Esophagus muscularis mucosa (tissue), 4 donors: ENCODE results near the gene MPHOSPH8. TPM values are rescaled to one million over a fixed set of nuclear protein-coding genes. Genes with fewer than 3 reads are reported as not detected.
"Not testable (repeated sequence)": the region's sequence is repeated elsewhere in the genome, so short reads cannot be mapped to it uniquely, and the experiment has no call there.

Source experiments
- DNase-seq: peaks from one replicate; pipeline ENCODE4 v3.0.0-alpha.2; 2017; ENCODE audit errors: extremely low spot score
- H3K27ac ChIP-seq, 4 donors: fragments of 200-600 bp; sonication (generic); replicated peaks in 1 of 4; 1 replicate in 3 of 4; 2 replicates in 1 of 4; pipeline ENCODE4 v1.5.1; 2016 to 2019; ENCODE audit warnings: mild to moderate bottlenecking in 1 of 4
- H3K27me3 ChIP-seq, 4 donors: fragments of 200-600 bp; sonication (generic); one replicate each; pipeline versions ENCODE4 v1.5.1 to v1.6.0; 2016 to 2019
- H3K36me3 ChIP-seq, 4 donors: fragments of 200-600 bp; sonication (generic); one replicate each; pipeline ENCODE4 v1.5.1; 2016 to 2019
- H3K4me1 ChIP-seq, 4 donors: fragments of 200-600 bp; sonication (generic); one replicate each; pipeline ENCODE4 v1.5.1; 2016 to 2019
- H3K4me3 ChIP-seq, 4 donors: fragments of 200-600 bp; sonication (generic); 1 replicate in 2 of 4; 2 replicates in 2 of 4; pipeline ENCODE4 v1.5.1; 2016 to 2019; ENCODE audit warnings: mild to moderate bottlenecking in 4 of 4, moderate library complexity in 1 of 4
- H3K9me3 ChIP-seq, 4 donors: fragments of 200-600 bp; sonication (generic); 1 replicate in 3 of 4; 2 replicates in 1 of 4; pipeline ENCODE4 v1.5.1; 2016 to 2019
- CTCF ChIP-seq, 3 experiments: fragments of 200-600 bp in 2 of 3; fragments of 450-650 bp in 1 of 3; sonication (generic) in 2 of 3; IDR thresholded peaks; one replicate each; pipeline ENCODE4 v1.5.1; 2017 to 2019; ENCODE audit warnings: antibody characterized with exemption in 3 of 3, mild to moderate bottlenecking in 2 of 3, moderate library complexity in 1 of 3
- EP300 ChIP-seq: sonication (generic); formaldehyde crosslinking; IDR thresholded peaks from one replicate; pipeline ENCODE4 v1.6.1; 2017; ENCODE audit warnings: antibody characterized with exemption
- POLR2A ChIP-seq: fragments of 450-650 bp; IDR thresholded peaks from one replicate; pipeline ENCODE4 v1.6.1; 2017; ENCODE audit warnings: antibody characterized with exemption, moderate library complexity, mild to moderate bottlenecking, low read depth
- POLR2AphosphoS5 ChIP-seq, 2 donors: sonication (generic); formaldehyde crosslinking; IDR thresholded peaks; one replicate each; pipeline ENCODE4 v1.6.1; 2017; ENCODE audit warnings: antibody characterized with exemption in 2 of 2
- WGBS: methylation state at CpG from one replicate; pipeline ENCODE4 v1.1.5; 2018; 5-methylcytosine and 5-hydroxymethylcytosine counted together
- intact Hi-C: fragments of 100-400 bp; cut with DNase I; formaldehyde crosslinking; loops from one replicate; pipeline ENCODE4 v1.15.1; 2023
- total RNA-seq, 4 donors: library from RNA; depleted of rRNA; stranded (reverse); fragments of >200 nt; gene quantifications; one replicate each; pipeline versions ENCODE4 v1.1.0 to v1.2.1, GENCODE V29; 2016

The MPHOSPH8 gene
- total RNA-seq, 4 donors from 2014 or later: 34.1 to 40.3 (median 39.0) TPM

- Histone ChIP-seq H3K27ac (no peak overlapping the region), H3K4me1 (no peaks in the 10 kb centered on the region), H3K9me3 (no peaks in the 10 kb centered on the region), H3K4me3 (no peak overlapping the region), H3K36me3 (no peaks in the 10 kb centered on the region), H3K27me3 (no peaks in the 10 kb centered on the region)
- WGBS: 95% methylated on average over 2 of the region's 2 CpGs
- no peak for DNase-seq
- intact Hi-C loops: no loop called here
- no peak for TF ChIP-seq POLR2A
- TF ChIP-seq POLR2AphosphoS5 (IDR thresholded peaks at IDR 0.05): no peak
- no peak for TF ChIP-seq CTCF (IDR thresholded peaks at IDR 0.05)
- TF ChIP-seq EP300: no peak
These were observed 9.2 kb upstream of the MPHOSPH8 start for GRCh38 chr13:19624265-19624664.

DNA sequence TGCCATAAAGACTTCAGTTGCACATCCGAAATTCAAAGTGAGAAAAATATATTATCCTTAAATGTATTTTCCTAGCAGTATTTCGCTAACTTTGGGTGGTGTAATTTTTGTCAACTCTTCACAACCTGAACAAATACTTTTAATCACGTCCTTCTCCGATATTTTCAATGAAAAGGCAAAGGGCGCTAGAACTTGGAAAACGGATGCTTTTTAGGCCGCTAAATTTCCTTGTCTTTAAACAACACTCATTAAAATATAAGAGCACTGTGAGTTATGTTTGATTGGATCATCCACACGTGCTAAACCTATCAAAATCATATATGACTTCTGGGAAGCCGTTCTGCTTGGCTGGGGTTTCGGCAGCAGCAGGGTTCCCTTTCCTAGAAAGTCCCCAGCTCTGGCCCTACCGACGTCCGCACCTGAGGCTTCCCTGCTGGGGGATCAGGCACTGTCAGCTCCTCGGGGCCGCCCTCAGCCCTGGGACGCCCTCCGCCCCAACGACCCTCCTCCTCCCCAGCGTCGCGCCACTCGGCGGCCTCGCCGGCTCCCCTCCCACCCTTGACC lies 462 bp upstream of the MPHOSPH8 start:
- no peak for DNase-seq
- Histone ChIP-seq H3K4me3 (peak overlapping the region; percentile 73 to 91 (median 84)), H3K9me3 (no peaks in the 10 kb centered on the region), H3K36me3 (peaks cover 0 to 4% (median 0%) of the 10 kb centered on the region in 4 donors), H3K27me3 (no peaks in the 10 kb centered on the region), H3K4me1 (peaks cover 33 to 37% (median 35%) of the 10 kb centered on the region in 4 donors), H3K27ac (peak overlapping the region; percentile 92 to 96 (median 94))
- WGBS: 31% methylated on average over 11 of the region's 25 CpGs
- TF ChIP-seq EP300 (no peak), POLR2A (no peak), POLR2AphosphoS5 (IDR thresholded peaks at IDR 0.05) (no peak), CTCF (IDR thresholded peaks at IDR 0.05) (no peak)
- intact Hi-C loops: loop anchor here (5.0 to 10.0 kb wide), 2 partner anchors 232 to 324 kb away; partner anchors contain the start of genes ZMYM2 and ZMYM5

GRCh38 chr13:19634256-19634740 lies 839 bp downstream of the MPHOSPH8 start:
- Histone ChIP-seq H3K36me3 (peaks cover 0 to 4% (median 0%) of the 10 kb centered on the region in 4 donors), H3K27me3 (no peaks in the 10 kb centered on the region), H3K4me1 (peaks cover 33 to 46% (median 39%) of the 10 kb centered on the region in 4 donors), H3K4me3 (peak overlapping the region; percentile 73 to 91 (median 84)), H3K9me3 (no peaks in the 10 kb centered on the region), H3K27ac (peak overlapping the region; percentile 92 to 96 (median 94))
- TF ChIP-seq POLR2A: no peak
- no peak for TF ChIP-seq CTCF (IDR thresholded peaks at IDR 0.05)
- no peak for TF ChIP-seq POLR2AphosphoS5 (IDR thresholded peaks at IDR 0.05)
- TF ChIP-seq EP300: no peak
- intact Hi-C loops: loop anchor here (5.0 to 10.0 kb wide), 2 partner anchors 231 to 323 kb away; partner anchors contain the start of genes ZMYM2 and ZMYM5
- DNase-seq: no peak
- 0% methylated on average over 12 of the region's 12 CpGs for WGBS

- intact Hi-C loops: loop anchor here (10.0 kb wide), 1 partner anchor 229 kb away; the partner anchor contains the start of gene ZMYM5
- DNase-seq, H3K9me3 ChIP-seq, H3K27me3 ChIP-seq, H3K36me3 ChIP-seq, H3K27ac ChIP-seq: not testable (repeated sequence)
- Histone ChIP-seq H3K4me3 (peak overlapping the region in 2 of 4 donors; percentile 16 to 82), H3K4me1 (peaks cover 33 to 47% (median 44%) of the 10 kb centered on the region in 4 donors)
- 89% methylated on average over 7 of the region's 7 CpGs for WGBS
These were observed 2.5 kb downstream of the MPHOSPH8 start for GRCh38 chr13:19635926-19636325.

- intact Hi-C loops: no loop called here
- no peaks in the 10 kb centered on the region for H3K9me3 ChIP-seq
- H3K27ac ChIP-seq: no peak overlapping the region
- peaks cover 0 to 12% (median 11%) of the 10 kb centered on the region in 4 donors for H3K4me1 ChIP-seq
- peaks cover 18 to 63% (median 44%) of the 10 kb centered on the region in 4 donors for H3K36me3 ChIP-seq
- WGBS: 93% methylated on average over 3 of the region's 3 CpGs
- no peaks in the 10 kb centered on the region for H3K27me3 ChIP-seq
- no peak for DNase-seq
- no peak overlapping the region for H3K4me3 ChIP-seq
- TF ChIP-seq CTCF (IDR thresholded peaks at IDR 0.05) (no peak), POLR2AphosphoS5 (IDR thresholded peaks at IDR 0.05) (no peak), POLR2A (no peak), EP300 (no peak)
These were observed 10.2 kb downstream of the MPHOSPH8 start for GRCh38 chr13:19643652-19644051.
